Choroid plexus epithelial cell (primary cell): Measurements from ENCODE around the gene ADGRB3.
A peak's percentile ranks its signal among the peaks of the same experiment; 100 is the strongest.
"Not testable (repeated sequence)": the region's sequence is repeated elsewhere in the genome, so short reads cannot be mapped to it uniquely, and the experiment has no call there.

Experiments
- DNase-seq: peaks from one replicate; pipeline ENCODE4 v3.0.0-alpha.2; 2010; ENCODE audit warnings: low read depth
- H3K4me3 ChIP-seq: 2 replicates; pipeline ENCODE4 v1.5.1; 2011; ENCODE audit warnings: low read depth, mild to moderate bottlenecking, control low read depth, low read length, moderate library complexity
- TF ChIP-seq, protein P1 (sequence below): conservative IDR thresholded peaks from 2 replicates; pipeline ENCODE4 v1.5.1; 2011; ENCODE audit warnings: low read depth, mild to moderate bottlenecking, control low read depth, inconsistent platforms, low read length, moderate library complexity

Gene ADGRB3

DNA sequence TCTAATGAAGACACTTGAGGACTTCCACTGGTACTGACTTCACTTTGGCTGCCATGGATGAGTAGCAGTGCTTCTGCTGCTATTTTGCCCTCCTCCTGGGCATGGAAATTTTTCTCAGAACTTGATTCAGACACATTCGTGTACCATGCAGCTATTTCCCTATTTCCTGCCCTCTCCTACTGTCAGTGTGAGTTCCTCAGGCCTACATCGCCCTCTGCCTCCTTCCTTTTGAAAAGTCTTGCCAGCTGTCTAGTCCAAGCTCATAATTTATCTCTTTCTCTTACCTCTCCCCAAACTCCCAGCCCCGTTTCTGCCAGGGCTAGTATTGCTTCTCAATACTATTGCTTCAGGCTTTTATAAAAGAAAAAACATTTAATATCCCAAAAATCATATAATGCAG is 470.2 kb downstream of the ADGRB3 start:
- TF ChIP-seq, protein P1, sequence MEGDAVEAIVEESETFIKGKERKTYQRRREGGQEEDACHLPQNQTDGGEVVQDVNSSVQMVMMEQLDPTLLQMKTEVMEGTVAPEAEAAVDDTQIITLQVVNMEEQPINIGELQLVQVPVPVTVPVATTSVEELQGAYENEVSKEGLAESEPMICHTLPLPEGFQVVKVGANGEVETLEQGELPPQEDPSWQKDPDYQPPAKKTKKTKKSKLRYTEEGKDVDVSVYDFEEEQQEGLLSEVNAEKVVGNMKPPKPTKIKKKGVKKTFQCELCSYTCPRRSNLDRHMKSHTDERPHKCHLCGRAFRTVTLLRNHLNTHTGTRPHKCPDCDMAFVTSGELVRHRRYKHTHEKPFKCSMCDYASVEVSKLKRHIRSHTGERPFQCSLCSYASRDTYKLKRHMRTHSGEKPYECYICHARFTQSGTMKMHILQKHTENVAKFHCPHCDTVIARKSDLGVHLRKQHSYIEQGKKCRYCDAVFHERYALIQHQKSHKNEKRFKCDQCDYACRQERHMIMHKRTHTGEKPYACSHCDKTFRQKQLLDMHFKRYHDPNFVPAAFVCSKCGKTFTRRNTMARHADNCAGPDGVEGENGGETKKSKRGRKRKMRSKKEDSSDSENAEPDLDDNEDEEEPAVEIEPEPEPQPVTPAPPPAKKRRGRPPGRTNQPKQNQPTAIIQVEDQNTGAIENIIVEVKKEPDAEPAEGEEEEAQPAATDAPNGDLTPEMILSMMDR, result peak; percentile 39
- no peak overlapping the region for H3K4me3 ChIP-seq
- peak; percentile 27 for DNase-seq

DNA sequence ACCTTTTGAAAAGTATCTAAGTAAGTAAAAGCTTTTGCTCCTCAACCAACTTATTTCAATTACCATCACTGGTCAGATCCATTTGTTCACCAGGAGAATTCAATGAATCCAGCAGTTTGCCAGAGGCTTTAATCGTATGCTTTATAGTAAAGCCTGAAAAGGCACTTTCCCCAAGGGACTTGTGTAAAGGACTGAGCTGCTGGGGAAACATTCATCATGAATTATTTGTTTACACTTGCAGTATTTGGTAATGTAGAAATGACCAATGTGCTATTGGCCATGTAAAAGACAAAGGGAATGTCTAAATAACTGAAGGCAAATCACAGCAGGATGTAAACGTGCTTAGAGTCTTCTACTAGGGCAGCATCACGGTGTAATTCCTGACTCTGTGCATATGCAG is 471.4 kb downstream of the ADGRB3 start:
- H3K4me3 ChIP-seq, result no peak overlapping the region
- DNase-seq, result no peak
- TF ChIP-seq, protein P1, result no peak

DNA sequence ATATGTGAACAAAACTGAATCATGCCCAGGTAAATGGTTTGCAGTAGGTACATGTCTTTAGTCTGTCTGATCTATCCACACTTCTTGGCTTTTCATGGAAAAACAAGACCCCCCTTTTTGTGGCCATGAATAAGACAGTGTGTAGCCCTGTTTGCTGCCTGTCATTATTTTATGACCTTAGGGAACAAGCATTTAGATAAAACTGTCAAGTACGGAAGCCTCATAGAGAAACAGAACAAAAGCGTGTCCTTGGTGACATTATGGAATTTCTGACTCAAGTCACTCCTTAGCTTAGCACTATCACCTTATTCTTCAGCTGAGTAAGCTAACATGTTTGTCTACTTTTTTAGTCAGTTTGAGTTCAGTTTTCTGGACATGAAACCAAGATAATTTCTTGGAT is 476.2 kb downstream of the ADGRB3 start:
- no peak overlapping the region for H3K4me3 ChIP-seq
- DNase-seq, result no peak
- TF ChIP-seq, protein P1, result no peak

DNA sequence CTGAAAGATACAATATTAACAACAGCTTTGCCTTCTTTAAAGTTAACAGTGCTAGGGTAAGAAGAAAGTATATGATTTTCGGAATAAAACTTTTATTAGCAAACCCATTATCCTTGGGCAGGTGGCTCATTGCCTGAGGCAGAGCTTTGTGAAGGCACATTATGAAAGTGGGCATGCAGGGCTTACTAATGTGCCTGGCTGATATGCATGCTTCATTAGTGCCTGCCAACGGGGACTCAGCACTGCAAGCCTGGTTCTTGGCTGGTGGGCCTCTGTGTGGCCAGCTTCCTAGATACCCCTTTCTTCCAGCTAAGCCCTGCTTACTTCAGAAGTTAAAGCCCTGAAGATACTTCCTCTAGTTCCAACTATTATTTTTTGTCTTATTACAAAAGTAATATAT is 481.6 kb downstream of the ADGRB3 start:
- TF ChIP-seq, protein P1, result no peak
- DNase-seq, result no peak
- no peak overlapping the region for H3K4me3 ChIP-seq

DNA sequence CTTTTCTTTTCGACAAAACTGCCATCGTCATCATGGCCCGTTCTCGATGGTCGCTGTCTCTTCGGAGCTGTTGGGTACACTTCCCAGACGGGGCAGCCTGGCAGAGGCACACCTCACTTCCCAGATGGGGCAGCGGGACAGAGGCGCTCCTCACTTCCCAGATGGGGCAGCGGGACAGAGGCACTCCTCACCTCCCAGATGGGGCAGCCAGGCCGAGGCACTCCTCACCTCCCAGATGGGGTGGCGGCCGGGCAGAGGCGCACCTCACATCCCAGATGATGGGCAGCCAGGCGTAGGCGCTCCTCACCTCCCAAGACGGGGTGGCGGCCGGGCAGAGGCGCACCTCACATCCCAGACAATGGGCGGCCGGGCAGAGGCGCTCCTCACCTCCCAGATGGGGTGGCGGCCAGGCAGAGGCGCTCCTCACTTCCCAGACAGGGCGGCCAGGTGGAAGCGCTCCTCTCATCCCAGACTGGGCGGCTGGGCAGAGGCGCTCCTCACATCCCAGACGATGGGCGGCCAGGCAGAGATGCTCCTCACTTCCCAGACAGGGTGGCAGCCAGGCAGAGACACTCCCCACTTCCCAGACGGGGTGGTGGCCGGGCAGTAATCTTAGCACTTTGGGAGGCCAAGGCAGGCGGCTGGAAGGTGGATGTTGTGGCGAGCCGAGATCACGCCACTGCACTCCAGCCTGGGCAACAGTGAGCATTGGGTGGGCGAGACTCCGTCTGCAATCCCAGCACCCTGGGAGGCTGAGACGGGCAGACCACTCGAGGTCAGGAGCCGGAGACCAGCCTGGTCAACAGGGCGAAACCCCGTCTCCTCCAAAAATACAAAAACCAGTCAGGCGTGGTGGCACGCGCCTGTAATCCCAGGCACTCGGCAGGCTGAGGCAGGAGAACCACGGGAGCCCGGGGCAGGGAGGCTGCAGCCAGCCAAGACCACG is 486.7 kb downstream of the ADGRB3 start:
- H3K4me3 ChIP-seq, DNase-seq: not testable (repeated sequence)

DNA sequence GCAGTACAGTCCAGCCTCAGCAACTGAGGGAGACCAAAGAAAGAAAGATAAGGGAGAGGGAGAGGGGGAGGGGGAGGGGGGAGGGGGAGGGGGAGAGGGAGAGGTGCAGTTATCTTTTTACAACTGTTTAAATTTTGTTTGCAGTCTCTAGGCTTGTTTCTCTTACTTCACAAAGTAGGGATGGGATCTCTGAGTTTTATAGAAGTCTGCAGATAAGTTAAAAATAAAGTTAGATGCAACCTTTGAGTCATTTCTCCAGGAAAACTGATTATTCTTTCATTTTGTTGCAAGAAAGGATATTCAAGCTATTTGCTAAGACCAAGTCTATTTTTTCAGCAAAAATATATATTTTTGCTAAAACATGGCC is 487.3 kb downstream of the ADGRB3 start:
- no peak overlapping the region for H3K4me3 ChIP-seq
- TF ChIP-seq, protein P1, result no peak
- DNase-seq, result no peak

DNA sequence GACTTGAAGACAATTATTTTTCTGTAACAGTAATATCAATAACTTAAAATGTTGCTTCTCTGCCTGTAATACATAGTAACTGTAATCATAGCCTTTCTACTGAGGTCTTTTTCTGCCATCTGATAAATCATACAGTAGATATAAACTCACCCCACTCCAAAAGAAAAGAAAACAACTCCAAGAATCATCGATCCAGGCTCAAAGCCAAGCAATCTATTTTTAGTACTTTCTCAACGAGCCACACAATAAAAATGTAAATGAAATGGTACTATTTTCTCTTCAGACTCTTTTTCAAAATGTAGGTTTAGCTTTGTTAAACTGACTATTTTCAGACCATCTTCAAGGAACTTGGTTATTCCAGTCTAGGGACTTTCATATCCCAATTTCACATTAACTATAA is 493.3 kb downstream of the ADGRB3 start:
- TF ChIP-seq, protein P1, result no peak
- DNase-seq, result no peak
- H3K4me3 ChIP-seq, result no peak overlapping the region
